Omental fat pad (tissue), 4 donors: ENCODE results near the gene FRMD4A. TPM values are rescaled to one million over a fixed set of nuclear protein-coding genes. Genes with fewer than 3 reads are reported as not detected.

ENCODE experiments used
- ATAC-seq: fragments of 150-250 bp; one replicate; pipeline ENCODE4 v1.9.1; 2016; ENCODE audit warnings: mild to moderate bottlenecking, moderate library complexity; ENCODE audit not compliant: low FRiP score
- DNase-seq: peaks from one replicate; pipeline ENCODE4 v3.0.0-alpha.2; 2019; ENCODE audit warnings: low spot score
- CTCF ChIP-seq, 3 donors: fragments of 450-650 bp; IDR thresholded peaks; one replicate each; pipeline ENCODE4 v1.5.1; 2016 to 2017; ENCODE audit warnings: antibody characterized with exemption in 3 of 3, mild to moderate bottlenecking in 3 of 3, moderate library complexity in 2 of 3
- total RNA-seq, 4 donors: library from RNA; depleted of rRNA; stranded (reverse); fragments of >200 nt; gene quantifications; one replicate each; pipeline ENCODE4 v1.1.0, GENCODE V29; 2016

The FRMD4A gene
- total RNA-seq, 4 donors from 2014 or later = 66.8 to 119 (median 81.6) TPM

DNA sequence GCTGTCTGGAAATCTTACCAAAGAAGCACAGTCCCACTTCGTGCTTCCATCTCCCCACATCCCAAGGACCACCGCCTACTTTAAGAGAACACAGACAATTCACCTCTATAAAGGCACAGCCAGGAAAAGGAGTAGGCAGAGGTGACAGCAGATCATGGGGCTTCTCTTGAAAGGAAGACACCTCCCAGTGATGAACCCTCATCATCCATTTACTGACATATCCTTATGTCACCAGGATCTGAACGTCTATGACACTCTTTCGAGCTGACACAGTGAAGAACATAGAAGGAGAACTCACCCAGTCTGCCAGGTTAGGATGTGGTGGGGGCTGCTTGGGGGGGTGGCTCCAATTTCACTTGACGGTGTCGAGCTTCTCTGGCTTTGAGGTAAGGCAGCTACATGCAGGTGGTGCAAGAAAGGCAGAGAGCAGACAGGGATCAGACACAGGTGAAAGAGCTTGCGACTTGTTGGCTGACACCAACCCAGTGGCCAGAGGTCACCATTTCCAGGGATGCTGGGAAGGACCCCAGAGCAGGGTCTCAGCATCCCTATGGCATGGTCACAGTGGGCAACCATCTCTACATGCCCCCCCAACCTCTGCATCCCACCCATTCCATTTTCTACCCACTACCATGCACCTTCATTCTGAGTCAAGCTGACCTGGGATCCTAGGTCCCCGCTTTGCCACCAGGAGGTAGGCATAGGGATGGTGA, 676.5 kb downstream of the FRMD4A start:
- no peak for TF ChIP-seq CTCF (IDR thresholded peaks at IDR 0.05)
- ATAC-seq (no peak), DNase-seq (no peak)

DNA sequence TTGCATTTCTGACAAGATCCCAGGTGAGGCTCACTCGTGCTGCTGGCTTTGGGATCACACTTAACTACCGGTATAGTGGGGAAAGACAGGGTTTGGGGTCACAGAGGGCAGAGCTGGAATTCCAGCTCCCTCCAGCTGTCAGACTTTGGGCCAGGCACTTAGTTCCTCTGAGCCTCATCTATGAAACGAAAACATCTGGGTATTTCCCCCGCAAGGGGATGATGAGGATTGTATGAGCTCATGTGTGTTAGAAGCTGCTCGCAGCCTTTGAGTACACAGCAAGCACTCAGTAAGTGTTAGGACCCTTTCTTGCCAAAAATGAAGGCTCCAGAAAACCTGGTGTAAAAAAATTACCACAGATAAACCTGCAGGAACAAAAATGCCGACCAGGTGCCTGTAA, 677.9 kb downstream of the FRMD4A start:
- ATAC-seq (no peak), DNase-seq (no peak)
- no peak for TF ChIP-seq CTCF (IDR thresholded peaks at IDR 0.05)

- ATAC-seq = peak; percentile 57
- DNase-seq = no peak
- no peak for TF ChIP-seq CTCF (IDR thresholded peaks at IDR 0.05)
These were observed 678.6 kb downstream of the FRMD4A start for GRCh38 chr10:13651969-13652720.

DNA sequence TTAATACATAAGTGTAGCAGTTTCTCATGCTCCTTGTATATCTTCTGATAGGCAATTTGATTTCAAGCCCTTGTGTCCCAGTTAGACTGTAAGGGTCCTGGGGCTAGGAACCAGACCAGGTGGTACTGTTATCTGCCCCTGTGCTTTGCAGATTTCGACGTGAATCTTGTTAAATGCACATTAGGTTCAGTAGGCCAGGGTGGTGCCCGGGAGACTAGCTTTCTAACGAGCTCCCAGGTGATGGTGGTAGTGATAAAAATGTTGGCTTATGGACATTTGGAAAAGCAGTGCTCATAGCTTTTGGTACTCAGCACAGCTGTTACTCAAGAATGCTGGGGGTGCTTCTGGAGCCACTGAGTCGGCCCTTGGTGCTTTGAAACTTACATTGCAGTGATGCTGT, 679.8 kb downstream of the FRMD4A start:
- TF ChIP-seq CTCF (IDR thresholded peaks at IDR 0.05) = no peak
- ATAC-seq (no peak), DNase-seq (no peak)

DNA sequence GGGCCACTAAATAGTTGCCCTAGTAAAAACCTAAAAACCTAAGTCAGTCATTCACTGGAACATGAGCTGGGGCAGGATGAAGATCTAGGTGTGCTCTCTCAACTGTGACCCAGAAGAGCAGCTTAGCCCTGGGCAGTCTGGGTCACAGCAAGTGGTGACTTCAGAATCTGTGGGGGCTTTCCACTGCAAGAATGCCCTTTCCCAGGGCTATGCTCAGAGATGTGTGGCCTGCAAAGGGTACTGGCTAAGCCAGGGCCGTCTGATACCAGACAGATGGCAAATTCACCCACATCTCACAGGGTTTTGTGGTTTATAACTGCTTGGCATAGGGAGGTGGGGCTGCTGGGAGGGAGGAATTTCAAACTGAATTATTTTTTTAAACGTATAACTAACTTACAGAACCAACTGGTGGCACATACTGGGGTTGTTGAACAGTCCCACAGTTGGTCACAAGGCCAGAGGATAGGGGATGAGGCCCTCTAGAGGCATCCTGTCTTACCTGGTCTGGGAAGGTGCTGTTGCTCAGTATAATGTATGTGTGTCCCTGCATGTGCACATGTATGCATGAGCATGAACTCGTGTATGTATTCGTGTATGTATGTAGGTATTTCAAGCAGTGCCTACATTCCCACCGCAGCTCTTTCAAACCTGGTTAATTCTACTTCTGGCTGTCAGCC, 680.7 kb downstream of the FRMD4A start:
- ATAC-seq (no peak), DNase-seq (no peak)
- no peak for TF ChIP-seq CTCF (IDR thresholded peaks at IDR 0.05)

- TF ChIP-seq CTCF (IDR thresholded peaks at IDR 0.05) = no peak
- no peak for ATAC-seq
- no peak for DNase-seq
These were observed 682.3 kb downstream of the FRMD4A start for GRCh38 chr10:13648425-13648824.
